GM18520 (cell line): ENCODE results near the gene TEPSIN.
"Not testable (repeated sequence)": the region's sequence is repeated elsewhere in the genome, so short reads cannot be mapped to it uniquely, and the experiment has no call there.

Experiments
- ATAC-seq: cut with Tn5 transposase; IDR thresholded peaks from one replicate; pipeline ENCODE4 v1.9.1; 2021; ENCODE audit not compliant: unreplicated experiment

The TEPSIN gene

GRCh38 chr17:81237591-81238489, 1.0 kb downstream of the TEPSIN start:
- no peak for ATAC-seq

GRCh38 chr17:81236784-81237183, 2.1 kb downstream of the TEPSIN start:
- no peak for ATAC-seq

DNA sequence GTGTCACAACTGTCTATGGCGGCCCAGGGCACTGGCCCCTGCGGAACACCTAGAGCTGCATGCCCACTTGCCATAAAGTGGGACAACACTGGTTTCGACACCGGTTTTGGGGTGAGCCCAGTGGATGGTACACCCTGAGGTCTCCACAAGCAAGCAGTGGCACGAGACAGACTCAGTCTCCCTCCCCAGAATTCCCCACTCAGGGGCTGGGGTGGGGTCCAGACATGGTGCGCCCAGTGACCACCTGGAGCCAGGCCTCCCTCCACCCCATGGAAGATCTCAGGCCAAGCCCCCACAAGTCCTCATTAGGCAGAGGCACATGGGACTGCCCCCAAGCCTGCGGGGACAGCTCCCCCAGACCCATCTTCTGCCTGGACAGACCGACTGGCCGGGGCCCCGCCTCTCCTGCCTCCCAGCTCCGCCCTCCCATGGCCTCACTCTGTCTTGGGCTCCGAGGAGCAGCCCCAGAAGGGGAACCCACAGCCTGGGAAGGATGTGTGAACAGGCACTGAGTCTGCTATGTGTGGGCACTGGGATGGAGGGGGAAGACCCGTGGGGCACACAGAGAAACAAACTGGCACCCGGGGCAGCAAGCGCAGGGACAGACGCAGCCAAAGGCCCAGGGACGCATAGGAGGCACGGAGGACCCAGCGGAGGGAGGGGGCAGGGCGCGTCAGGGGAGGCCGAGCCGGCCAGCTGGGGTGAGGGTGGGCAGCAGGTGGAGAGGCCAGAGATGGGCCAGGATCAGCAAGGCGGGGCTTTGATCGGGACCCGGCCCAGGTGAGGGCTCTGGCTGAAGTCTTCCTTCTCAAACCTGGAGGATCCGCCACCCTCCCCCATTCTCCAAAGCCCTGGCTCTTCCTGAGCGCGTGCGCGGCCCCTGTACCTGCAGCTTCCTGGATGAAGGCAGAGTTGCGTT, 2.8 kb downstream of the TEPSIN start:
- no peak for ATAC-seq

DNA sequence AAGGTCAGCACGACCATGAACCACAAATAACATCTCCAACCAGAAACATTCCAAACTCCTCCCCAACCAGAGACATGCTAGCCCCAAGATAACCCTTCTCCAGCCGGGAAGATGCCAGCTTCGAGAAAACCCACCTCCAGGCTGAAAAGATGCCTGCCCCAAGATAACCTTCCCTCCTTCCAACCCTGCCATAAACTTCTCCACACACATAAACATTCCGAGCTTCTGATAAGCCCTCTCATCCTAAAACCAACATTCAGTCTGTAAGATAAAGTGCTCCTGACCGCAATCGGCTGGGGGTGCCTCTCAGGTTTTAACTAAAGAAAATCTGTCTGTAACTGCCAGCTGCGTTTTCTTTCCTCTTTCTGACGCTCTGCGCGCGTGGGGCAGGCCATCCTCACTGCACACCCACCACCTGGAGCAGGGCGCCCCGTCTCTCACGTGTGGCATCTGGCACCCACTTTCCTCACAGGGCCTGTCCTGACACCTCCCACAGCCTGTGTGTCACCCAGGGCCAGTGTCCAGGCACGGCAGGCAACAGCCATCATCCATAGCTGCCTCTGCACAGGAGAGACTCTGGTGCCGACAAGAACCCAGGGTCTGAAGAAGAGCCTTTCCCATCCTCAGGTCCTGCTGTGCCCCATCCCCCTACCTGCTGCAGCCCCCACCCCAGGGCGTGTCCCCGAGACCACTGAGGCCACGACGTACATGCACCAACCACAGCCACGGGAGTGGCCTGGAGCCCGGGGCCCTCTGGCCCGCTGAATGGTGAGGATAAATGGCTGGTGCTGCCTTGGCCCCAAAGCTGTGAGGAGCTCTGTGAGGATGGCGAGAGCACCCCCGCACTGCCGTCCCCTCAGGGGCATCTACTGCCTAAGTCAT, 3.7 kb downstream of the TEPSIN start:
- ATAC-seq: no peak

- no peak for ATAC-seq
Measured at GRCh38 chr17:81234506-81234855, 4.4 kb downstream of the TEPSIN start.

GRCh38 chr17:81233811-81234505, 4.9 kb downstream of the TEPSIN start:
- ATAC-seq: no peak

DNA sequence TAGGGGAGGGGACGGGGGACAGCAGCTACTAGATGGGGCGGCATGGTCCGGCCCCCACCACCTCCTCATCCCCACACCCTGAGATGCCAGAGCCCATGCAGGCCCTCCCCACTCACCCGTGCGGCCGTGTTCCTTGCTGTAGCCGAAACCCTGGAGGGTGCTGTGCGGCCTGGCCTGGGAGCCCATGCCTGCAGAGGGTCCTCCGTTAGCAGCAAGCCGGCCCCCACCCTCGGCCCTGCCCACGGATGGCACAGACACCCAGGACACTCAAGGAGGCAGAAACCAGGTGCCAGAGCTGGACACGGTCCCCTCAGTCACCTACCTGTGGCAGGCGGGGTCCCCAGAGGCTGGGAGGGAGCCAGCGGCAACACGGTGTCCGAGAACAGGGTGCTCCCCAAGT, 5.5 kb downstream of the TEPSIN start:
- no peak for ATAC-seq

DNA sequence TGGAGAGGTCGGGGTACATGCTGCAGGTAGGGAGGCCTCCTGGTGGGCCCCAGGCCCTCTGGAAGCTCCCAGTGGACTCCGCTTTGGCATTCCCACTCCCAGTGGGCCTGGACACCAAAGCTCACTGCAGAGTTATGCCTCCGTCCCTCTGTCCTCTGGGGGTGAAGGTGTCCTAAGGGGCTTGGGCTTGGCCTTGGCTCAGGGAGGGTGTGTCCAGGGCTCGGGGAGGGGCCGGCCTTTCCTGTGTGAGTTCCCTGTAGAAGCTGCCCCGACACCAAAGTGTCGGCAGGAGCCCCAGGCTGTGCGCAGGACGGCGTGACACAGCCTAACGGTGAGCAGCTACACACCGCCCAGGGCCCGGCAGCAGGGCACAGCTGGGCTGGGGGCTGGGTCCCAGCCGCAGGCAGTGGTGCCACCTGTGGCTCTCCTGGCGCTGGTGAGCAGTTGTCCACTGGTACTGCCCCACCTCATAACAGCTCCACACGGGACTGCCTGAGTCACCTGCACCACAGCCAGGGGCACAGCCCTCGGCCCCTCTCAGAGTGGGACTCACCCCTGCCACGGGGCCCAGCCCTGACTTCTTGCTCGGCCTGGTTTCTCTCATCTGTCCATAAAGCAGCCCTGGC, 6.1 kb downstream of the TEPSIN start:
- ATAC-seq: no peak

DNA sequence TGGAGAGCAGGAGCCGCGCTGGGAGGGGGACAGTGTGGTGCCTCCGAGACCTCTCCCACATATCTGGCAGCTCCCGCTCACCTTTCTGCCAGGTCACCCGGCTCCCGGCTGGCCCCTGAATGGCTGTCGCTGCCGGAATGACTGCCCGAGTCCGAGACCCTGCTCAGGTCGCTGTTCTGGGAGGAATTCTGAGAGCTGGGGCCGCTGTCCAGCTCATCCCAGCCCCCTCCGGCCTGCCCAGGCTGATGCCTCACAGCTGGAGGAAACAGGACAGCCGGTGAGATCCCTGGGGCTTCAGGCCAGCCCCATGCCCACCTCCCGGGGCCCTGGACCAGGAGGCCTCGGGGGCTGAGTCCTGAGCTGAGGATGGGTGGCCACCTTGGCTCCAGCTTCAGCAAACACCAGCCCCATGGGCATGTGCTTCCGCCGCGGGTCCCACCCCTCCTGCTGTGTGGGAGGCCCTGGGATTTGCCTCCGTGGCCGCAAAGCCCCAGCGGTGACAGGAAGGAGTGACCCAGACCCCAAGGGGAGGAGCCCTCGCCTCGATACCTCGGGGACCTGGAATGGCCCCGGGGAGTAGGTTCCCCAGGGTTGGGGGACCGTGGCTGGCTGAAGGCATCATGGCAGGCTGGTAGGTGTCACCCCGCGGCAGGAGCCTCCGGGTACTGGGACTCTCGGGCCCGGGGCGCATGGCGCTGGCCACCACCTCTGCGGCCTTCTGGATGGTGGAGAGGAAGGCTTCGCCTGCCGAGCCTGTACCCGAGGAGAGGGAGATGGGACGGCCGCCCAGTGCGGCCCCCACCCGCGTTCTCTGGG, 6.9 kb downstream of the TEPSIN start:
- ATAC-seq: no peak

GRCh38 chr17:81231121-81231645, 7.7 kb downstream of the TEPSIN start:
- no peak for ATAC-seq

DNA sequence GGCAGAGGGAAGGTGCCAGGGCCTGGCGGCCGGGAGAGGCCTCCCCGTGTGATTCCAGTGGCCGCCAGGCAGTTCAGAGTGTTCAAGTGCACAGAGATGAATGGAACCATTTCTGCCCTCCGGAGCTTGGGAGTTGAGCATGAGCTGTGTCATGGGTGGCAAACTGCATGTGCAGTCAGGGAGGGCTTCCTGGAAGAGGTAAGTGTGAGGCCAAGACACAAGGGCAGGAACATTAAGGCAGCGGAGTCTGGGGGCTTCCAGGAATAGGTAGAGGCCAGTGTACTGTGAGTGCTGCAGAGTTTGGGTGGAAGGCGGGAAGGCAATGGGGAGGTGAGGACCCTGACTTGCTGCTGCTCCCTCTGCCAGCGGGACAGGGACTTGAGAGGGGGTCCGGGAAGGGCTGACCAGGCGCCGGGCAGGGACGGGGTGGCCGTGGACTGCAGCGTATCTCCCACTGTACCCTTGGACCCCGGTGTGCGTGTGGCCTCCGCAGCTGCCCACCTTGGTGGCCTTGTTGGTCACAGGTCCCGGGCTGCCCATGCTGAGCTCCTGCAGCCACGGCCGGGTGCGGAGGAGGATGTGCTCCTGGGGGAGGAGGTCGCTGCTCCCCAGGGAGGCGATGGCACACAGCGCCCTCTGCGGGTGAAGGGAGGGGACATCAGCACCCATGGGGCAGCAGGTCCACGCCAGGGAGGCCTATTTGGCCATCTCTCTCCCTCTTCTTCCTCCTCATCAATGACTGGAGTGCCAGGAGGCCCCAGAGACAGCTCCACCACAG, 8.6 kb downstream of the TEPSIN start:
- no peak for ATAC-seq

GRCh38 chr17:81229666-81229920, 9.3 kb downstream of the TEPSIN start:
- no peak for ATAC-seq

DNA sequence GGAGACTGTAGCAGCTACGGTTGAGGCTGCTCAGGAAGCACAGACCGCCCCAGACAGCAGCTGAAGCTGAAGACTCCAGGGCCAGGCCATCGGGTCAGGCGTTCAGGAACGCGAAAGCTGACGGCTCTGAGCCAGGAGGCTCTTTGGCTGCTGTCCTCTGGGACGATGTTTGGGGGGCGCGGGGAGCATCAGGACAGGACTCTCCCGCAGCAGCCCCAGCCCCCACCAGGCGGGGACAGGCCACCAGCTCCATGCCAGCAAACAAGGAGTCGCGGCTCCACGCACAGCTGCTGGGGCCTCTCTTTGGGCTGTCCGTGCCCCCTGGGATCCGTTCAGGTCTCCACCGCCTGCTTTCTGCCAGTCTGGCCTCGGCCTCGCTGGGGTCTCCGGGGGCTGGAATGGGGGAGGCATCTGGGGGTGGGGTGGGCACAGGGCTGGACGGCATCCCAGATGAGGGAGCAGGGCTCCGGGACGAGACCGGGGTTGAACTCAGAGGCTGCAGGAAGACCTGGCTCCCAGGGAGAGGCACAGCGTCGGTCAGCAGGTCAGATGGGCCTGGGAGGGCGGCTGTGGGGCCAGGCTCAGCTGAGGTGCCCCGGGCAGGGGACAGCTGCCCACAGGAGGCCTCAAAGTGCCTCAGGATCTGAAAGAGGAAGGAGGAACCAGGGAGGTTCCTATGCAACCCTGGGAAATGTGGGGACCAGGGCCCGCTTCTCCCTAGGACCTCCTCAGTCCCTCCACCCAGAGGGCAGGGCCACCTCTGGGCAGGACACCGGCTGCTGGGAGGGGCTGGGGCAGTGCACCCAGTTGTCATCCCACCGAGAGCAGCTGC, 9.8 kb downstream of the TEPSIN start:
- ATAC-seq: no peak

DNA sequence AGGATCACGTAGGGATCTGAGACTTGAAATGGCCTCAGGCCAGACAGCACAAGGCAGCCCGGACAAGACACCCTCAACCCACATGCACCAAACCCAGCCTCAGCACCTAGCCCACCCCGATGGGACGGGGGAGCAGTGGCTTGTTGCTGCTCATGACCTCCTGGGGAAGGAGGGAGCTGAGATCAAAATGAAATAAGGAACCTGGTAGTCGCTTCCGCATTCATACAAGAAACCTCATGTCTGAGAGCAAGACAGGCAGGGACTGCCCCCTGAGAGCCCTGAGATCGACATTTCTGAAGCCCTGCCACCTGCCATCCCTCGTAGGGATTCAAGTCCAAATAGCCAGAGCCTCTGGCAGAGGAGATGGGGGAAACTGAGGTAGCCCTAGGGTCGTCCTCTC, 10.4 kb downstream of the TEPSIN start:
- ATAC-seq: no peak

DNA sequence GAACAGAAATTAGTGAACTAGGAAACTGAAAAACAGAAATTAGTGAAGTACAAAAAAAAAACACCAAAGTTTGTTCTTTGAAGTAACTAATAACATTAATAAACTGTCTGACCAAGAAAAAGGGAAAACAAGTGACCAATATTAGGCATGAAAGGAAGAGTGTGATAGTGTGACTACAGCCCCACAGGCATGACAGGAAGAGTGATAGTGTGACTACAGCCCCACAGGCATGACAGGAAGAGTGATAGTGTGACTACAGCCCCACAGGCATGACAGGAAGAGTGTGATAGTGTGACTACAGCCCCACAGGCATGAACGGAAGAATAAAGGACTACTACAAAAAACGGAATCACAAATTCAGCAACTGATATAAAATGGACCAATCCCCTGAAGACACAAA, 11.2 kb downstream of the TEPSIN start:
- not testable (repeated sequence) for ATAC-seq

- ATAC-seq: no peak
Measured at GRCh38 chr17:81223762-81224130, 15.1 kb downstream of the TEPSIN start.

DNA sequence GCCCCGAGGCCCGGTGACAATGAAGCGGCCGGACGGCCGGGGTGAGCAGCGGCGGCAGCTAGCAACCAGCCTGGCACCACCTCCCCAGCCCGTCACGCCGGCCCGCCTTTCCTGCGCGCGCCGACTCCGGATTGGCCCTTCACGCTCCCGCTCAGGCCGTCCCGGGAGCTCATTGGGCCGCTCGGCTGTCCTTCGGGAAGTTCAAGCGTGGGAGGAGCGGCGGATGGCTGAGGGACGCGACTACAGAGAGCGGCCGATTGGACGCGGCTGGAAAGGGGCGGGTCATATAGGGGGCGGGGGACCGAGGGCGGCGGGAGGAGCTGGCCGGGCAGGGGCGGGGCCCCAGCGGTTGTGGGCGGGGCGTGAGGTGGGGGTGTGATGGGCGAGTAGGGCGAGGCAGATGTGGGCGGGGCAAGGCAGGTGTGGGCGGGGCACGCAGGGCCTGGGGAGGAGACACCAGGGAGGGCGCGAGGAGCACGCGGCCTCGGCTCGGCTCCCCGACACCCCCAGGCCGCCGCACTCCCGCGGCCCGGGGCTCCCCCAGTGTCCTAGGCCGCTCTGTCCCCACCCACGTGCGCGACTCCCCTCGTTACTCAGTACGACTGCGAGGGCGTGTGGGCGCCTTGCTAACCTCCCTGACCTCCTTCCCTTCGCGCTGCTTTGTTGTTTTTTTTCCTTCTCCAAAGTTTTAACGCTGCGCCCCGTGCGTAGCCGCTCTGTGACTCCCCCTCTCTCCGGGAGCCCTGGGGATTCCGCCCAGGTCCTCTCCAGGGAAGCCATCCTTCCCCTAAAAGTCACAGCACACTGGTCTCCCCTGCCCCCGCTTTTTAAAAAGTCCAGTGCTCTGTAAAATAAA, 15.7 kb downstream of the TEPSIN start, which contains the start of gene CEP131:
Gene CEP131, minus strand, starts transcription at position 60 of the 856 bp plus-strand sequence. CDS start 2,909 bp downstream, outside the sequence.
- peak; percentile 97 for ATAC-seq
